OCI-LY1 (cell line): ENCODE measurements around the gene CHRM5.

ENCODE experiments used
- H2AFZ ChIP-seq: fragments of 200-600 bp; sonication (generic), shearing (Covaris generic); 2 replicates; pipeline ENCODE4 v1.6.0; 2014; ENCODE audit warnings: antibody characterized with exemption, mild to moderate bottlenecking, low read length
- H3F3A ChIP-seq: fragments of 200-600 bp; sonication (generic), shearing (Covaris generic); 2 replicates; pipeline ENCODE4 v1.6.0; 2014; ENCODE audit warnings: mild to moderate bottlenecking, antibody characterized with exemption, low read length, moderate library complexity; ENCODE audit not compliant: insufficient read depth
- H3K27ac ChIP-seq: fragments of 200-600 bp; sonication (generic); 2 replicates; pipeline ENCODE4 v1.5.1; 2014; ENCODE audit warnings: low read length, mixed run types, mild to moderate bottlenecking, low read depth; ENCODE audit not compliant: poor library complexity, severe bottlenecking
- H3K27me3 ChIP-seq: fragments of 200-600 bp; sonication (generic); 2 replicates; pipeline ENCODE4 v1.6.0; 2014; ENCODE audit warnings: antibody characterized with exemption, mild to moderate bottlenecking, low read length, moderate library complexity; ENCODE audit not compliant: insufficient read depth
- H3K36me3 ChIP-seq: fragments of 200-600 bp; sonication (generic); 2 replicates; pipeline ENCODE4 v1.6.1; 2014; ENCODE audit warnings: mild to moderate bottlenecking, antibody characterized with exemption, low read length, moderate library complexity, mixed read lengths; ENCODE audit not compliant: insufficient read depth
- H3K4me1 ChIP-seq: fragments of 200-600 bp; sonication (generic); 2 replicates; pipeline ENCODE4 v1.5.1; 2014; ENCODE audit warnings: mild to moderate bottlenecking, low read length, moderate library complexity; ENCODE audit not compliant: insufficient read depth, severe bottlenecking
- H3K4me2 ChIP-seq: fragments of 200-600 bp; sonication (generic), shearing (Covaris generic); 2 replicates; pipeline ENCODE4 v1.6.1; 2014; ENCODE audit warnings: low read length
- H3K4me3 ChIP-seq: fragments of 200-600 bp; sonication (generic); 2 replicates; pipeline ENCODE4 v1.5.1; 2014; ENCODE audit warnings: low read length, low read depth, mild to moderate bottlenecking, mixed read lengths; ENCODE audit not compliant: poor library complexity, severe bottlenecking
- H3K79me2 ChIP-seq: fragments of 200-600 bp; shearing (Covaris generic); 2 replicates; pipeline ENCODE4 v1.6.1; 2016; ENCODE audit warnings: mixed run types, low read length, mixed read lengths; ENCODE audit not compliant: insufficient read depth
- H3K9ac ChIP-seq: fragments of 200-600 bp; sonication (generic), shearing (Covaris generic); 2 replicates; pipeline ENCODE4 v1.6.1; 2014; ENCODE audit warnings: mild to moderate bottlenecking, low read length, mixed read lengths
- H3K9me2 ChIP-seq: fragments of 200-600 bp; sonication (generic), shearing (Covaris generic); 2 replicates; pipeline ENCODE4 v1.6.1; 2014; ENCODE audit warnings: low read depth, mild to moderate bottlenecking, low read length, mixed read lengths
- H3K9me3 ChIP-seq: fragments of 200-600 bp; shearing (Covaris generic); 2 replicates; pipeline ENCODE4 v1.6.1; 2014; ENCODE audit warnings: low read length, mixed read lengths
- H4K20me1 ChIP-seq: fragments of 200-600 bp; sonication (generic), shearing (Covaris generic); 2 replicates; pipeline ENCODE4 v1.6.0; 2016; ENCODE audit warnings: mild to moderate bottlenecking, low read length; ENCODE audit not compliant: insufficient read depth
- CTCF ChIP-seq: fragments of 200-600 bp; sonication (generic), shearing (Covaris generic); IDR thresholded peaks from 2 replicates; pipeline ENCODE4 v1.5.1; 2017; ENCODE audit warnings: mild to moderate bottlenecking, antibody characterized with exemption, low read length, moderate library complexity, mixed read lengths
- EZH2 ChIP-seq: fragments of 200-600 bp; sonication (generic), shearing (Covaris generic); IDR thresholded peaks from 2 replicates; pipeline ENCODE4 v1.8.0; 2017; ENCODE audit warnings: borderline replicate concordance, mixed run types, mild to moderate bottlenecking, antibody characterized with exemption, low read length, moderate library complexity, mixed read lengths

CHRM5 gene

GRCh38 chr15:34065261-34065660, 97.0 kb downstream of the CHRM5 start:
- Histone ChIP-seq H3F3A (no peaks in the 10 kb centered on the region), H3K36me3 (no peaks in the 10 kb centered on the region), H3K27ac (no peak overlapping the region), H2AFZ (no peak overlapping the region), H3K9me2 (no peaks in the 10 kb centered on the region), H3K79me2 (no peaks in the 10 kb centered on the region), H3K4me2 (no peak overlapping the region), H3K9ac (no peak overlapping the region), H3K9me3 (no peaks in the 10 kb centered on the region), H3K4me3 (no peak overlapping the region), H3K27me3 (no peaks in the 10 kb centered on the region), H3K4me1 (no peaks in the 10 kb centered on the region), H4K20me1 (no peaks in the 10 kb centered on the region)
- TF ChIP-seq CTCF: no peak
- no peak for TF ChIP-seq EZH2

- H2AFZ ChIP-seq: no peak overlapping the region
- no peaks in the 10 kb centered on the region for H3F3A ChIP-seq
- H4K20me1 ChIP-seq: no peaks in the 10 kb centered on the region
- H3K4me1 ChIP-seq: no peaks in the 10 kb centered on the region
- no peak overlapping the region for H3K9ac ChIP-seq
- no peaks in the 10 kb centered on the region for H3K27me3 ChIP-seq
- H3K27ac ChIP-seq: no peak overlapping the region
- H3K4me2 ChIP-seq: no peak overlapping the region
- H3K9me2 ChIP-seq: no peaks in the 10 kb centered on the region
- H3K36me3 ChIP-seq: no peaks in the 10 kb centered on the region
- H3K4me3 ChIP-seq: no peak overlapping the region
- H3K9me3 ChIP-seq: no peaks in the 10 kb centered on the region
- TF ChIP-seq EZH2 (no peak), CTCF (no peak)
- no peaks in the 10 kb centered on the region for H3K79me2 ChIP-seq
These were observed 97.6 kb downstream of the CHRM5 start for GRCh38 chr15:34065941-34066340.

GRCh38 chr15:34070003-34070402, 101.7 kb downstream of the CHRM5 start:
- Histone ChIP-seq H3K4me2 (no peak overlapping the region), H2AFZ (no peak overlapping the region), H3K9ac (no peak overlapping the region), H3K27ac (no peak overlapping the region), H3K79me2 (no peaks in the 10 kb centered on the region), H3K27me3 (no peaks in the 10 kb centered on the region), H3K9me3 (no peaks in the 10 kb centered on the region), H3K4me3 (no peak overlapping the region), H4K20me1 (no peaks in the 10 kb centered on the region), H3K4me1 (no peaks in the 10 kb centered on the region), H3K9me2 (no peaks in the 10 kb centered on the region), H3K36me3 (no peaks in the 10 kb centered on the region), H3F3A (no peaks in the 10 kb centered on the region)
- TF ChIP-seq EZH2 (no peak), CTCF (no peak)
